ENCODE results near the gene RPL41. TPM values are rescaled to one million over a fixed set of nuclear protein-coding genes. Genes with fewer than 3 reads are reported as not detected.
"Not testable (repeated sequence)": the region's sequence is repeated elsewhere in the genome, so short reads cannot be mapped to it uniquely, and the experiment has no call there.

Gene RPL41
- total RNA-seq, 1 donor from 2014 or later = 1,819 TPM

- intact Hi-C loops (cut with DNase I) = no loop called here
- peaks cover 55 to 56% of the 10 kb centered on the region in 2 donors for H3K36me3 ChIP-seq
- H3K9me3 ChIP-seq = no peaks in the 10 kb centered on the region
- peaks cover 0 to 13% of the 10 kb centered on the region in 2 donors for H3K4me1 ChIP-seq
- TF ChIP-seq CTCF (IDR thresholded peaks at IDR 0.05) = no peak
- no peaks in the 10 kb centered on the region for H3K27me3 ChIP-seq
- no peak for DNase-seq (ENCODE audit: low spot score in 2 of 2)
- no peak overlapping the region for H3K27ac ChIP-seq
- no peak overlapping the region for H3K4me3 ChIP-seq
Observed at GRCh38 chr12:56107242-56107641, 9.2 kb upstream of the RPL41 start.

- no peak overlapping the region for H3K27ac ChIP-seq
- H3K36me3 ChIP-seq = peaks cover 63 to 70% of the 10 kb centered on the region in 2 donors
- intact Hi-C loops (cut with DNase I) = no loop called here
- H3K9me3 ChIP-seq = no peaks in the 10 kb centered on the region
- peaks cover 0 to 10% of the 10 kb centered on the region in 2 donors for H3K4me1 ChIP-seq
- H3K27me3 ChIP-seq = no peaks in the 10 kb centered on the region
- no peak for DNase-seq (ENCODE audit: low spot score in 2 of 2)
- no peak for TF ChIP-seq CTCF (IDR thresholded peaks at IDR 0.05)
- no peak overlapping the region for H3K4me3 ChIP-seq
Observed at GRCh38 chr12:56110571-56110970, 5.9 kb upstream of the RPL41 start.

- peaks cover 40 to 45% of the 10 kb centered on the region in 2 donors for H3K36me3 ChIP-seq
- no peak overlapping the region for H3K4me3 ChIP-seq
- H3K27ac ChIP-seq = no peak overlapping the region
- no peaks in the 10 kb centered on the region for H3K9me3 ChIP-seq
- no peak for TF ChIP-seq CTCF (IDR thresholded peaks at IDR 0.05)
- DNase-seq (ENCODE audit: low spot score in 2 of 2) = no peak
- no peaks in the 10 kb centered on the region for H3K27me3 ChIP-seq
- peaks cover 3 to 8% of the 10 kb centered on the region in 2 donors for H3K4me1 ChIP-seq
- intact Hi-C loops (cut with DNase I) = no loop called here
Observed at GRCh38 chr12:56114084-56114483, 2.3 kb upstream of the RPL41 start.

- Histone ChIP-seq H3K4me1 (peaks cover 10 to 16% of the 10 kb centered on the region in 2 donors), H3K4me3 (peak overlapping the region; percentile 75 to 77), H3K36me3 (peaks cover 28 to 32% of the 10 kb centered on the region in 2 donors), H3K27ac (peak overlapping the region; percentile 90 to 94), H3K9me3 (no peaks in the 10 kb centered on the region), H3K27me3 (no peaks in the 10 kb centered on the region)
- TF ChIP-seq CTCF (IDR thresholded peaks at IDR 0.05) = no peak
- intact Hi-C loops (cut with DNase I) = loop anchor here (5.0 kb wide), 5 partner anchors 38 to 1407 kb away; partner anchors contain the start of genes ATP5F1B, CNPY2, DDIT3 and MBD6
- DNase-seq (ENCODE audit: low spot score in 2 of 2) = no peak
Observed at GRCh38 chr12:56115329-56115728, 1.1 kb upstream of the RPL41 start.

GRCh38 chr12:56117082-56117706 lies 761 bp downstream of the RPL41 start:
- Histone ChIP-seq H3K36me3 (peaks cover 21 to 32% of the 10 kb centered on the region in 2 donors), H3K4me3 (peak overlapping the region; percentile 75 to 77), H3K27ac (peak overlapping the region; percentile 90 to 94), H3K4me1 (peaks cover 10 to 16% of the 10 kb centered on the region in 2 donors)
- not testable (repeated sequence) for H3K9me3 ChIP-seq; DNase-seq (ENCODE audit: low spot score in 2 of 2); H3K27me3 ChIP-seq
- intact Hi-C loops (cut with DNase I) = loop anchor here (5.0 kb wide), 5 partner anchors 40 to 1405 kb away; partner anchors contain the start of genes ATP5F1B, CNPY2, DDIT3 and MBD6

Measured in ascending aorta (tissue), 2 donors.